Ovary (tissue), 9 donors: ENCODE measurements around the gene MORC4. TPM values are rescaled to one million over a fixed set of nuclear protein-coding genes. Genes with fewer than 3 reads are reported as not detected.
"Not testable (repeated sequence)": the region's sequence is repeated elsewhere in the genome, so short reads cannot be mapped to it uniquely, and the experiment has no call there.

Experiments used
- DNase-seq, 5 donors: peaks; one replicate each; pipeline ENCODE4 v3.0.0-alpha.2; 2019 to 2020
- H3K27ac ChIP-seq, 2 donors: fragments of 200-600 bp; one replicate each; pipeline versions ENCODE4 v1.5.1 to v1.8.0; 2019 to 2022
- H3K27me3 ChIP-seq: fragments of 200-600 bp; one replicate; pipeline ENCODE4 v1.8.0; 2022
- H3K36me3 ChIP-seq: fragments of 200-600 bp; sonication (generic); one replicate; pipeline ENCODE4 v1.5.1; 2019
- H3K4me1 ChIP-seq: one replicate; pipeline ENCODE4 v1.8.1; 2013; ENCODE audit warnings: mild to moderate bottlenecking, moderate library complexity; ENCODE audit not compliant: insufficient read depth
- H3K4me3 ChIP-seq: fragments of 200-600 bp; sonication (generic); one replicate; pipeline ENCODE4 v1.5.1; 2017
- H3K9me3 ChIP-seq, 2 donors: fragments of 200-600 bp in 1 of 2; sonication (generic) in 1 of 2; one replicate each; pipeline versions ENCODE4 v1.5.1 to v1.8.1; 2013 to 2019; ENCODE audit warnings: mild to moderate bottlenecking in 1 of 2, moderate library complexity in 1 of 2
- EP300 ChIP-seq: sonication (generic); formaldehyde crosslinking; IDR thresholded peaks from one replicate; pipeline ENCODE4 v1.6.1; 2017; ENCODE audit warnings: antibody characterized with exemption
- POLR2A ChIP-seq: fragments of 450-650 bp; IDR thresholded peaks from one replicate; pipeline ENCODE4 v1.6.1; 2017; ENCODE audit warnings: antibody characterized with exemption, mild to moderate bottlenecking, moderate library complexity
- WGBS, 3 donors: extraction: QIAGEN DNeasy Blood & Tissue Kit in 1 of 3; methylation state at CpG; one replicate each; pipeline versions ENCODE4 v1.1.5 to v1.1.7; 2013 to 2017; 5-methylcytosine and 5-hydroxymethylcytosine counted together
- intact Hi-C, 4 donors: fragments of 100-400 bp; cut with DNase I; formaldehyde crosslinking; loops; one replicate each; pipeline versions ENCODE4 v1.11.0 to v1.15.1; 2022 to 2023
- polyA plus RNA-seq, 2 donors: library from polyadenylated mRNA; stranded (reverse); fragments of 200-250 nt in 1 of 2; fragments of 350-450 nt in 1 of 2; fragmentation: Illumina TruSeq in 1 of 2; extraction: RNeasy Lipid Tissue Mini Kit (QIAGEN cat#74804) in 1 of 2; gene quantifications; one replicate each; pipeline ENCODE4 v1.2.3, GENCODE V29; 2013 to 2014
- total RNA-seq, 7 donors: library from RNA; depleted of rRNA in 2 of 7; stranded (reverse); fragments of >200 nt in 2 of 7; fragmentation: NEBNext Ultra II Directional in 3 of 7; extraction: Animal tissue kit (Norgen Biotek cat#: 25700) in 3 of 7; gene quantifications; one replicate each; pipeline versions ENCODE4 v1.1.0 to v1.2.4, GENCODE V29; 2016 to 2023
- TF ChIP-seq, protein P1 (sequence below), 3 donors: fragments of 450-650 bp in 2 of 3; fragments of 200-600 bp in 1 of 3; IDR thresholded peaks; one replicate each; pipeline versions ENCODE4 v1.5.1 to v1.8.0; 2016 to 2022; ENCODE audit warnings: antibody characterized with exemption in 3 of 3, mild to moderate bottlenecking in 1 of 3
- donor health status: DM: no; HTN: no; CAD: no; lungs with moderate emphysema.
- donor health status: DM: no; HTN: no; CAD: no.
- donor health status: Bipolar disorder and iron deficiency.
- donor health status: DM: yes; HTN: yes; CAD: no.
- donor health status: DM: no; HTN: no; CAD: no.
- donor health status: DM: yes; HTN: yes; CAD: no.

MORC4 gene
- total and polyA plus RNA-seq, 9 donors, result 9.6 to 26.4 (median 19.4) TPM

- TF ChIP-seq EP300 (no peak), POLR2A (no peak)
- TF ChIP-seq, protein P1, sequence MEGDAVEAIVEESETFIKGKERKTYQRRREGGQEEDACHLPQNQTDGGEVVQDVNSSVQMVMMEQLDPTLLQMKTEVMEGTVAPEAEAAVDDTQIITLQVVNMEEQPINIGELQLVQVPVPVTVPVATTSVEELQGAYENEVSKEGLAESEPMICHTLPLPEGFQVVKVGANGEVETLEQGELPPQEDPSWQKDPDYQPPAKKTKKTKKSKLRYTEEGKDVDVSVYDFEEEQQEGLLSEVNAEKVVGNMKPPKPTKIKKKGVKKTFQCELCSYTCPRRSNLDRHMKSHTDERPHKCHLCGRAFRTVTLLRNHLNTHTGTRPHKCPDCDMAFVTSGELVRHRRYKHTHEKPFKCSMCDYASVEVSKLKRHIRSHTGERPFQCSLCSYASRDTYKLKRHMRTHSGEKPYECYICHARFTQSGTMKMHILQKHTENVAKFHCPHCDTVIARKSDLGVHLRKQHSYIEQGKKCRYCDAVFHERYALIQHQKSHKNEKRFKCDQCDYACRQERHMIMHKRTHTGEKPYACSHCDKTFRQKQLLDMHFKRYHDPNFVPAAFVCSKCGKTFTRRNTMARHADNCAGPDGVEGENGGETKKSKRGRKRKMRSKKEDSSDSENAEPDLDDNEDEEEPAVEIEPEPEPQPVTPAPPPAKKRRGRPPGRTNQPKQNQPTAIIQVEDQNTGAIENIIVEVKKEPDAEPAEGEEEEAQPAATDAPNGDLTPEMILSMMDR (IDR thresholded peaks at IDR 0.05), result no peak
- Histone ChIP-seq H3K36me3 (no peaks in the 10 kb centered on the region), H3K27ac (no peak overlapping the region), H3K27me3 (no peaks in the 10 kb centered on the region), H3K4me3 (no peak overlapping the region), H3K4me1 (no peaks in the 10 kb centered on the region), H3K9me3 (no peaks in the 10 kb centered on the region)
- no peak for DNase-seq
- intact Hi-C loops, result no loop called here
- WGBS, 3 donors, result 53 to 64% (median 63%) methylated on average over 5 of the region's 5 CpGs
These were observed 26.4 kb downstream of the MORC4 start for GRCh38 chrX:106973433-106974149.

GRCh38 chrX:106972896-106973295 lies 27.1 kb downstream of the MORC4 start:
- Histone ChIP-seq H3K36me3 (no peaks in the 10 kb centered on the region), H3K4me1 (no peaks in the 10 kb centered on the region), H3K4me3 (no peak overlapping the region), H3K27ac (no peak overlapping the region), H3K9me3 (no peaks in the 10 kb centered on the region), H3K27me3 (no peaks in the 10 kb centered on the region)
- TF ChIP-seq, protein P1 (IDR thresholded peaks at IDR 0.05), result no peak
- TF ChIP-seq EP300, result no peak
- TF ChIP-seq POLR2A, result no peak
- intact Hi-C loops, result no loop called here
- DNase-seq, result no peak

DNA sequence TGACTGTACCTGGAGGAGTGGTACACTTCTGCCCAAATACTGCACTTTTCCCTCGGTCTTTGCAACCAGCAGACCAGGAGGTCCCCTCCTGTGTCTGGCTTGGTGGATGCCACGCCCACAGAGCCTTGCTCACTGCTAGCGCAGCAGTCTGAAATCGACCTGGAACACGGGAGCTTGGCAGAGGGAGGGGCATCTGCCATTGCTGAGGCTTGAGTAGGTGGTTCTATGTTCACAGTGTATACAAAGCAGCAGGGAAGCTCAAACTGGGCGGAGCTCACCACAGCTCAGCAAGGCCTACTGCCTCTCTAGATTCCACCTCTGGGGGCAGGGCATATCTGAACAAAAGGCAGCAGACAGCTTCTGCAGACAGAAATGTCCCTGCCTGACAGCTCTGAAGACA lies 33.5 kb downstream of the MORC4 start:
- intact Hi-C loops, DNase-seq, H3K4me3 ChIP-seq, H3K36me3 ChIP-seq, H3K9me3 ChIP-seq, H3K27ac ChIP-seq, H3K4me1 ChIP-seq, H3K27me3 ChIP-seq: not testable (repeated sequence)
- 74 to 88% (median 79%) methylated on average over 4 to 6 of the region's 6 CpGs for WGBS, 3 donors

DNA sequence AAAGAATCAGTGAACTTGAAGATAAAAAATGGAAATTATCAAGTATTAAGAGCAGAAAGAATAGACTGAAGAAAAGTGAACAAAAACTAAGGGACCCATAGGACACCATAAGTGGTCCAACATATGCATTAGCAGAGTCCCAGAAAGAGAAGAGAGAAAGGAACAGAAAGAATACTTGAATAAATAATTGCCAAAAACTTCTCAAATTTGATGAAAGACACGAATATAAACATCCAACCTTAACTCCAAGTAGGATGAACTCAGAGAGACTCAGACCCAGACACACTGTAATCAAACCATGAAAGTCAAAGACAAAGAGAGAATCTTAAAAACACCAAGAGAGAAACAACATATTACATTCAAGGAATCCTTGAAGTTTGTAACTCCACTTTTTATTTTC lies 35.7 kb downstream of the MORC4 start:
- no peaks in the 10 kb centered on the region for H3K4me1 ChIP-seq
- TF ChIP-seq, protein P1 (IDR thresholded peaks at IDR 0.05), result no peak
- TF ChIP-seq POLR2A (no peak), EP300 (no peak)
- no peak overlapping the region for H3K27ac ChIP-seq
- intact Hi-C loops, result no loop called here
- no peak for DNase-seq
- H3K36me3 ChIP-seq, result no peaks in the 10 kb centered on the region
- 38 to 62% (median 47%) methylated on average over 1 of the region's 1 CpG for WGBS, 3 donors
- H3K4me3 ChIP-seq, result no peak overlapping the region
- H3K27me3 ChIP-seq, result no peaks in the 10 kb centered on the region
- H3K9me3 ChIP-seq, result no peaks in the 10 kb centered on the region

DNA sequence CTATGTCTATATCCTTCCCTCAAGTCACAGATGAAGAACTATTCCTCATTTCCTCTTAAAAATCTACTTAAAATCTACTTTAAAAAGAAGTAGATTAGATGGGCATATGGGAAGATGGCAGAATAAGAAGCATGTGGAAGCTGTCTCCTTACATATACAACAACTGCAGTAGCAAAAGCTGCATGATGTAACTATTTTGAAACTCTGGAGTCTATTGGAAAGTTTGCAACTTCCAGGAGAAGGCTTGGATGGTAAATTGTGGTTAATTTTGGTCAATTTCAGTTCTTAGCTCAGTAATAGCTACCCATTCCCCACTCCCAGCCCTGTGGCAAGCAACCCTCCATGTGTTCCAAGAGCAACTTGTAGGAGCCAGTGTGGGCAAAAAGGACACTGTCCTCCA lies 36.9 kb downstream of the MORC4 start:
- no peak for DNase-seq
- Histone ChIP-seq H3K9me3 (no peaks in the 10 kb centered on the region), H3K27ac (no peak overlapping the region), H3K27me3 (no peaks in the 10 kb centered on the region), H3K4me1 (no peaks in the 10 kb centered on the region), H3K4me3 (no peak overlapping the region), H3K36me3 (no peaks in the 10 kb centered on the region)
- intact Hi-C loops, result no loop called here
- TF ChIP-seq EP300, result no peak
- TF ChIP-seq, protein P1 (IDR thresholded peaks at IDR 0.05), result no peak
- TF ChIP-seq POLR2A, result no peak
